ENCODE measurements around the gene FOXP1.
A peak's percentile ranks its signal among the peaks of the same experiment; 100 is the strongest.
"Not testable (repeated sequence)": the region's sequence is repeated elsewhere in the genome, so short reads cannot be mapped to it uniquely, and the experiment has no call there.

Gene FOXP1

DNA sequence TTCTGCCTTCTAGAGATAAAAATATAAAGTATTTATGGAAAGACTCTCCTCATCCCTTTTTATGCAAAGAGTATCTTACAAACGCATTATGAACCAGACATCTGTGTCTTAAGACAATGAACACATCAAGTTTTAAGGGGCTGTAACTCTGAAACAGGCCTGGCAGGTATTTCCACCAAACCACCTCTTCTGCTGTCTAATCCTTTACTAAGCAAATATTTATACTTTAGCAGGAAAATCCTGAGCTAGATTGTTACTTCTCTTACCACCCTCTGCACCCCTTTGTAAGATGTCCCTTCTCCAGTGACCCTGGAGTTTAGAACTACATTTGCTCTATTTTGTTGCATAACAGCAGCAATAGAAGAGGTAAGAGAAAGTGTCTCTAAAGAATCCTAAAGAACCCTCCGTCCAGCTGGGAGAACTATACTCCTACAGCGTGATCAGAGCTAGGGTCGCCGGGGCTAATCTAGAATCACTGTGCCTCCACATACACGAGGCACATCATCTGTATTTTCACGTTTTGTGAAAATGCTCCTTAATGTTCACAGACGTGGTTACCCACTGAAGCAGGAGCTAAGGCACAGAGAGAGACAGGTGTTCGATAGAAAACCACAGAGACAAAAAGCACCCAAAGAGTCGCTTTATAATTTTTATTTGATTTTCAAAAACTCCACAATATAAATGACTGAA lies 129.6 kb downstream of the FOXP1 start:
- DNase-seq = no peak

DNA sequence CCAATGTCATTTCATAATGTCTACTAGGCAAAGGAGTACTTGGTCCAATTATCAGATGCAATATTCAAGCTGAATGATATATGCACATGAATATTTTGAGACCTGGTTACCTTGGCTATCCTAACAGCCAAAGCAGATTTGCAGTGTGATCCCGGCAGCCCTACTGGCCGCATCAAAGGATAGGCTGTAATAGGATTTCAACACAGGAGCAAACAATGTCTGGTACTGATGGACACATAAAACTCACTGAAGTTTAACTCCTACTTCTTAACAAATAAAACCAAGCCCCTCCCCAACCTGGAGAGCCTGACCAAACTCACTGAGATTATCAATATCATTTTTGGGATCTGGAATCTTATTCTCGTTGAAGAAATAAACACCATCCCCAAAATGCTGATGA lies 130.2 kb downstream of the FOXP1 start:
- no peak for DNase-seq

DNA sequence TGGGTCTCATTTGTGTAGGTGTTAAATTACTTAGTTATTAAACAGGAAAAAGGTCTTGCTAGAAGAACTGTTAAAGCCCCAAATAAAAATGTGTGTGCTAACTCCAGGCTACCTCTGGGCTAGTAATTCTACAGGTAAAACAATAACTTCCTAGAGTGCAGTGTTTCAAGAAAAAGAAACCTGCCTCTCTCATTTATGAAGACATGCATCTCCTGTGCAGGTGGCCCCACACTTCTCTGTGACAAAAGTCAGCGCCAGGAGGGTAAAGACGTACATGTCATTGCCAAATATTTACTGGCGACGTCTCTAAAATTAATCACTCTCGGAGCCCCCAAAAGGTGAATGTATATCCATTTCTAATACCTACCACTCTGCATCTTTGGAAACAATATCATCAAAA lies 131.7 kb downstream of the FOXP1 start:
- no peak for DNase-seq

DNA sequence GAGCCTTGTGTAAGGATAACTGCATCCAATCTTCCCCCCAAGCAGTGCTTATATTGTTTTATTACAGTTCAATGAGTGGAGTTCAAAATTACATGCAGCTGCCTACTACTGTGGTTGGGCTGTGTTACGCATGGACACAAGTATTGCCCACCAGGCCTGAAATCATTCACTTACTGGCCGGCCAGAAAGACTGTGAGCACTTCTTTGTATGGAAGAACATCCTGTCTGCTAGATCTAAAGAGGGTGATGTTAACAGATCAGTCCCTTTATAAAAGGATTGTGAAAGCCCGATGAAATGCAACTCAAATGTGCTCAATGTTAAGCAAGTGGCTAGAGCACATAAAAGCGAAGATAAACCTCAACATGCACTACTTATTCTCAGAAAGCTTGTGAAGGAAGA lies 132.5 kb downstream of the FOXP1 start:
- DNase-seq = no peak

DNA sequence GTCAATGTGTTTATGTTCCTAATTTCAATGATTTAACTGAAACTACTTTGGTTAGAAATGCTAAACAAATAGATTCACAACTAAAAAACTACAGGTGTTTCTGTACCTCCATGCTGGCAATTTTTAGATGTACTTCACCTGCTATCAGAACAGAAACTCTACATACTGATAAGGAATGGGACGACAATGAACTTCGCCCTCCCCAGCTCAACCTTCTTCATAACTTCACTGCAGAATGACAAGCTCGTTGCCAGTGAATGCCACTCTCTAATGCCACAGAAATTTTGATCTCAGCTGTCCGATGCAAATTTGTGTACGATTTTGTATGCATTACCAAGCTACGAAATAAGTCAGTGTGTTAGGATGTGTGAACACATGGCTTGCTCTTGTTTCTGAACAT lies 133.4 kb downstream of the FOXP1 start:
- DNase-seq = no peak

DNA sequence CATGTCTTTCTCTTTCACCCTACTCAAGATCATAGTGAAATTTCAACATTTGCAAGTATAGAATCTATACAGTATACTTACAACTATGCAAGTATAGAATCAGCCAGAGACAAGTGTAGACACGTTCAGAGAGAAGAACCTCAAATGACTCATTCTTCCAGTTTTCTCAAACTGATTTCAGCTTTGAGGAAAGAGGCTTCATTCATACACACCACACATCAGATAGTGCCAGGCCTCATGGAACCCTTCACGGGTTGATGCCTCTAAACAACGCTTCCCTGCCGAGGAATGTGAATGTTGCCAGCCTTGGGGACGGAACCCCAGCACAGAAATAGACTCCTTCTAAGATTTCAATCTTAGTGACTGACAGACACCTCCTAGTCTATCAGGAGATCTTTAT lies 135.7 kb downstream of the FOXP1 start:
- DNase-seq = no peak

DNA sequence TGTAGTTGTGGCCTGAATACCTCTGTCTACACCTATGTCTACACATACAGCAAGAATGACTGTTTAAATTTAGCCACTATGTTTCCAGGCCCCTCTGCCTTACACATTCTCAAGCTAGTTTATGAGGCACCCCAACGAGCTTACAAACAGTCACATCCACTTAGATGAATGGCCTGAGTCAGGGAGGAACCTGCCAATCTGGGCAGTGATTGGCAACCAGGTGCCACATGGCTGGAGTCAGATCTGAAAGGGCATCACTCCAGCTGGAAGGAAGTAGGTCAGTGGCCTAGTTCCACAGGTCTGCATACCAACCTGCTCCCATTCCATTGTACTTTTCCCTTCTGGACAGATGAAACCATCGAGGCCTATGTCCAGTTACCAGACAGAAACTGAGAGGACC lies 136.3 kb downstream of the FOXP1 start:
- no peak for DNase-seq

DNA sequence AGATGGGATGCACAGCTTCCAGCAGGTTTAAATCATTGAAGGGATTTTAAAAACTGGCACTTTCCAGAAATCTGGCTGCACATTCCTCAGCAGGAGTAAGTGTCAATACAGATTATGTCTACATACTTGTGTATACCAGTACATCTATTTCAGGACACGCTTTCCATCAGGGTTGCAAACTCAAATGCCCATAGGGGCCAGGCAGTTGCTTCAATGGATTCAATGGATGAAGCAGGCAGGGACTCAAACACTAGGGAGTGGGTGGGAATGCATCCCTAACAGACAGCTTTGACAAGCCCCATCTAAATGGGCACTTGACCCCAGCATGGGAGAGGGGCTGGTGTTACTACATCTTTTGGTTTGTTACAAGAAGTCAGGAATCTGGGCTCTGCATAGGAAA lies 136.8 kb downstream of the FOXP1 start:
- no peak for DNase-seq

DNA sequence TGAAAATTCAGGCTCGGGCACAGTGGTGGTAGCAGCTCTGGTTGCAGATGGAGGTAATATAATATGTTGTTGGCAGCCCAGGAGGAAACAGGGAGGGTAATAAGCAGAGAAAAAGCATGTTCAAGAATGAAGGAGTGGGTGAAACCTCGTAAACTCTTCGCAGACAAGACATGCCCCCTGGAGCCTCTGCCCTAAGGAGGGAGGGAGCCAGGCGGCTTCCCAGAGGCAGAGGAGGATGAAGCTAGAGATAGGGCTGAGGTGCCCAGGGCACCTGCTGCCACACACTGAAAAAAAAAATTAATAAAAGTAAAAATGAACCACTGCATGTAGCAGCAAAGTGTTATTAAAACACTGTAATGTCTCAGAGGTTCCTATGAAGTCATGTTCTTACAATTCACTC lies 137.3 kb downstream of the FOXP1 start:
- DNase-seq = no peak

DNA sequence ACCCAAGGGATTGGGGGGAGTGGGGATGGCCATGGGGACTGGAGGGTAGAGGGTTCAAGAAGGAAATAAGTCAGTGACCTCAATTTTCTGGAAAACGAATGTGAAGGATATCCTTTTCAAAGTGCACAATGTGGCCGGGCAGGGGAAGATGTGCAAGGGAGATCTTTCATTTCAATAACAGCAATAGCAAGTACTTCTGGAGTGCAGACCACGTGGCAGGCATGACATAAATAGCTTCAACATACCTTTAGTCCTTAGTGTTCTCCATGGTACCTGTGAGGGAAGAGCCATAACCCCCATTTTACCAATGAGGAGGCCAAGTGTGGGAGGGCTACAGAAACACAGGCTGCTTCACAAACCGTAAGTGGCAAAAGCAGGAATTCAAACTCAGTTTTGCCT lies 138.7 kb downstream of the FOXP1 start:
- no peak for DNase-seq

DNA sequence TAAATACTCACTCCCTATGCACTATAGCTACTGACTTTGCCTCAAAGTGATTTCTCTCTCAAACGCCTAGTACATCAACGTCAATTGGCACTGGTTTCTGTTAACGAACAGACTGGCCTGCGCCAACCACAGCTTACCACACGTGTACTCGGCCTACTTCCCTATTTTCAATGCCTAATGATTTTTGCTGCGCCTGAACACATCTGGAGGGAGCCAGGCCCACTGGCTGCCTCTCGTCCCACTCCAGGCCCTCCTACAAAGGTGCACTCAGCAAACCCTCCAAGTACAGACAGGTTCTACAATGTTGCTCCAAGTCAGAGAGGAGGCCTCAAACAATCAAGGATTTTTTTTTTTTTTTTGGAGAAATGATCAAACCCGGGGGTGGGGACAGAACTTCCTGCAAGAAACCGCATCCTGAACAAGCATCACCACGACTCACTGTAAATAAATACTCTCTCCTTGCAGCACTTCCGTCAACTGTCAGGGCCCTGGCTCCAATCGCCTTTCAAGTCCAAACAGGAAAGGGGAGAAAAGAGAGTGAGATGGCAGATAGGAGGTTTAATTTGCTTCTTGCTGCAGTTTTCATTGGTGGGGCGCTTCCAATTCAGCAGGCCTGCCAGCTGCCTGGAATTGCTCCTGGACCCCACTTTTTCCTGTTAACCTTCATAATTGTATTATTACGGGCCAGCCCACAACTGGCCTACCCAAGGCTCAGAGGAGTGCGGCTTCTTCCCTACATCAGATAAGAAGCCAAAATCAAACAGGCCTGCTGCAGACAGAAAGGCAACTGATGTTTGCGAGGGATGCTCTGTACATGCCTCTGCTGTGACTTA lies 139.3 kb downstream of the FOXP1 start:
- DNase-seq = peak in 8 of 58 donors; percentile 6 to 36 (median 16)

DNA sequence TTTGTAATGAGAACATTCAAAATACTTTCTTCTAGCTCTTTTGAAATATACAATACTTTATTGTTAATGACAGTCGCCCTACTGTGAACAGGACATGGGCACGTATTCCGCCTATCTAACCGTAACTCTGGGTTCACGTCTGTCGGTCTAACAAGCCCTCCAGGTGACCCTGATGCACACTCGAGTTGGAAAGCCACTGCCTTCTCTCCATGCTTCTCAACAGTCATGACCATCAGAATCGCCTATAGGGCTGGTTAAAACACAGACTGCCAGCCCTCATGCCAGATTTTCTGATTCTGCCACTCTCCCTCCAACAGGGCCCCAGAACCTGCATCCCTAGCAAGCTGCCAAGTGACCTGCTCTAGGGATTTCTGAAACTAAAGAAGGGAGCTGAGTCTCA lies 140.2 kb downstream of the FOXP1 start:
- no peak for DNase-seq

DNA sequence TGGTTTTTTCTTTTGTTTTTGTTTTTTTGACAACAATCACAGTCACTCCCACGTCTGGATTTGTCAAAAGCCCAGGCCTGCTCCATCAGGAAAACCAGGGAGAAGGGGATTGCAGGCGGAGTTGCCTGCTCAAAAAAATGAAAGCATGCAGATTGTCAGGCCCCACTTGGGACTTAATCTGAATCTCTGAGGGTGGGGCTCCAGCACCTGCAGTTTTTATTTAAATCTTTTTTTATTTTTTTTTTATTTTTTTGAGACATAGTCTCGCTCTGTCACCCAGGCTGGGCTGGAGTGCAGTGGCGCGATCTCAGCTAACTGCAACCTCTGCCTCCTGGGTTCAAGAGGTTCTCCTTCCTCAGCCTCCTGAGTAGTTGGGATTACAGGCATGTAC lies 140.9 kb downstream of the FOXP1 start:
- DNase-seq = no peak

DNA sequence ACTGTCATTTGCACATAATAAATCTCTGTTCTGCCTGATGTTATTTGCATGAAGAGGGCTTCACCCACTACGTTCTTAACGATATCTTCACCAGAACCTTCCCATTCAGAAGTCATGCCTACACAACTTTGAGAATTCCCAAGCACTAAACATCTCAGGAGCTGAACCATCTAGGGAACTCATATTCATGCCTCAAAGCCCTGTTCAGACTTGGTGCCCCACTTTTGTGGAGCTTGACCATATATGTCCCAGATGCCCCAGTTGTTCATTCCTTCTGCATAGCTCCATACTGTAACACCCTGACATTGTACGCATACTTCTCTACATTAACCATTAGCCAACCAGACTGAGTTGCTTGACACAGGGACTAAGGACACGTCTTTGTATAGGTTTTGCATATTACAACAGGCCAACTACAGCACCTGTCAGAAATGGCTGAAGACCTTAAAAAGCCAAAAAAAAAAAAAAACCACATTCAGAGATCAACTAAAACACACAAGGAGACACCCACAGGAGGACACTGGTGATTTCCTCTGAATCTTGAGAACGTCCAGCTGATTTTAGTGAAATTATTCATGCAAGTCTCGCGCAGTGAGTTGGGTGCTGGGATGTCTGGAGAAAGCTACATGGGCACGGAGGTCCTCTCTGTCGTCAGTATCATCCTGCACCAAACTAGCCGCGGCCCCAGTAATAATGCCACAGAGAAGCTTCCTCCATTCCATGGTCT lies 141.4 kb downstream of the FOXP1 start:
- no peak for DNase-seq

DNA sequence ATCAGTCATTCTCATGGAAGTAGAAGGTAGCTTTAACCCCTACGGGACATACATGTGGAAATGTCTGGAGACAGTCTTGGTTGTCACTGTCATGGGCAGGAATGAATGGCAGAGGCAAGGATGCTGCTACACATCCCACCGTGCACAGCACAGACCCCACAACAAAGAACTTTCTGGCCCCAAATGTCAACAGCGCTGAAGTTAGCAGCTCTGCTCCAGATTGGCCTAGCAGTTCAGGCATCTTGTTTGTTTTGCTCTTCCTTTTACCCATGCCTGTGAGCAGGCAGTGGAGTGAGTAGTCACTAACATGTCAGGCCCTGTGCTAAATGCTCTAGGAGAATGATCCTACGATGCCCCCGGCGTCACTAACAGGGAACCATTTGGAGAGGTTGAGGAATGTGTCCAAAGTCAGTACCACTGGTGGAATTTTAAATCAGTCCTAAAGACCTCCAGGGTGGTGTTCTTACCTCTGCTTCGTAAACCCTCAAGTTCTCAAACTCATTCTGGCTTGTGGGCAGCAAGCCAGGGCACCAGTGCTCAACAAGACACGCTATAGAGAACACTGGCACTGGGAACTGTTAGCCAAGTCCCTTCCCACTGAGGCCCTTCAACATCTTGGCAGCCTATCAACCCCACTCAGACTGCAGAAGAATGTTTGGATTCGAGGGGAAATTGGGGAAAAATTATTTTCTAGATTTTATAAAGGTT lies 142.2 kb downstream of the FOXP1 start:
- DNase-seq = peak in 7 of 58 donors; percentile 2 to 44 (median 14)

DNA sequence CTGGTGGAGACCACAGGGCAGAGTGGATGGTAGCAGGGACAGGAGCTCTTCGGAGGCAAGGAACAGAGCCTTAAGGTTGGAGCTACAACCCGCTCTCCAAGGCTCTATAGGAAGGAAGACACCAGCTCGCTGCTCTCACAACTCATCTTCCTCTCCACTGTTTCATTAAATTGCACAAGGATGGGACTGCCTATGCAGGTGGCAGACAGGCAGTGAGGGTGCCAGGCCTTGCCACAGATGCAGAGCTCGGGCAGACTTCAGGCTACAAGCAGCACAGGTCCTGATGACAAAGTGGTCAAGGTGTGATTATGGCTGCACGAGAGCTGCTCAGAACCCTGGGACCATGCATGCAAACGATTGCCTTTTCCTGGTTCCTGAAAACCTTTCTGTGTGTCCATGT lies 144.6 kb downstream of the FOXP1 start:
- no peak for DNase-seq

DNA sequence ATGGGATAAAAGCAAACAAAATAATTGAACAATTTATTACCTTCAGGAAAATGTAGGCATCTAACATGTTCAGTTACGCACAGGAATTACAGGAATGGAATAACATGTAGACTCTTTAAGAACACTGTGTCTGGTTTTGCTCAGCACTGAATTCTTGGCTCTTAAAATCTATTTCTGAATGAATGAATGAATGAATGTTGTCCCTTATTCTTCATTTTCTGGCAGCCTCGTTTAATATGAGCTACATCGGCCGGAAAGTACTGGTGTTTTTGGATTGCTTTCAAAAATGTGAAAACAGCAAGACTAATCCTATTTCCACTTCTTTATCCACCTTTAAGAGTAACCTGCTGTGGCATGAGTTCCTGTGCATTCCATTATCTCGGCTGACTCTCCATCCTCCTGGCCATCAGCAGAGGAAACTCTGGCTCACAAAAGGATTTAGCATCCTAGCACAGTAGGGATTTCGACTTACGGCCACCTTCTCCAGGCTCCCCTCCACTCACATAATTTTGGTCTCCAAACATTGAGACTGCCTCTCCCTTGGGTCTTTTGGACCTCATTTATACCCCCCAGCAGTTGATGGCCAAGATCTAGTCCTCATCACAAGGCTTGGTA lies 145.3 kb downstream of the FOXP1 start:
- DNase-seq = no peak

DNA sequence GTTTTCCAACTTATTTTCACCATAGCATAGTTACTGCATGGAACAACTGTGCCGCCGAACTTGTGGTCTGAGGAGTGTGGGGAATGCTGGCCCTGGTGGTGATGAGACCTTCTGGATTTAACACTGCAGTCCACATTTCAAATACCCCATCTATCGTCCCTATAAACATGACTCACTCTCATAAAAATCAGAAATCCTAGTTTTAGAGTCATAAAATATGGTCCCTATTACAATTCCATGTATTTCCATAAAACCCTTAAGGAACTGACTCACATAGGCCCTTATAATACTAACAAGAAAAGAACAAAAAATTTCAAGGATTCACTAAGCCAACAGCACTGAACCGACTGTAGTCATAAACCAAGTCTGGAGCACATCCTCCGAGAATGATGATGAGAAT lies 147.2 kb downstream of the FOXP1 start:
- DNase-seq = no peak

DNA sequence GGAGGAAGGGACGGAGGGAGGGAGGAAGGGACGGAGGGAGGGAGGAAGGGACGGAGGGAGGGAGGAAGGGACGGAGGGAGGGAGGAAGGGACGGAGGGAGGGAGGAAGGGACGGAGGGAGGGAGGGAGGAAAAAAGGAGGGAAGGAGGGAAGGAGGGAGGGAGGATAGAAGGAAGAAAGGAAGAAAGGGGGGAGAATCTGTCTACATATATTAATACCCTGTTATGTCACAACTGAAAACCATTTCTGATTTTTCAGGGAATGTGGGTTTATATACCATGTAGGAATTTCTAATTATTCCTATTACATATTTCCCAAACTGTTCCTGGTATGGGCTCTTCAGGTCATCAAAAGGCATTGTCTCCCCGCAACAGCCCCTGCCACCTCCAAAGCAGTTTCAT lies 147.7 kb downstream of the FOXP1 start:
- not testable (repeated sequence) for DNase-seq

DNA sequence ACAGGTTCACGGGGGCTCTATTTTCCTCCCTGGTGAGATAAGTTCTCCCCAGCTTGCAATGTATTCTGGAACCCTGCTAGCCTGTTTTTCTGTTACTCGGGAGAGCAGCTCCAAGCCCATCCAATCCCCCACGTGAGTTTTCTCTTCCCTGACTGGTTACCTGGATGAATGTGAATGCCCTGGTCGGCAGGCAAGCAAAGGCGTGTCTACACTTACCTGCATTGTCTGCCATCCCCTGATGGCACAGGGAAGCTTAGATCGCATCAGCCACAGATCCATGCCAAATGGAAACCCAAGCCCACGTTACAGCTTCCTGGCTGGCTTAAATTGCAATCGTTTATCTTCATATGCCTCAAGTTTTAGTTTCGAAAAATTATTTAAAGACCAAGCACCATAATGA lies 149.9 kb downstream of the FOXP1 start:
- DNase-seq = no peak
